A549 (cell line): Measurements from ENCODE around the gene ACKR2. TPM values are rescaled to one million over a fixed set of nuclear protein-coding genes. Genes with fewer than 3 reads are reported as not detected.

Source experiments
- ATAC-seq, 2 experiments: fragments of 200-7000 bp in 1 of 2; fragments of >200 bp in 1 of 2; cut with Nextera tagmentation in 1 of 2; cut with Tn5 transposase in 1 of 2; 3 replicates each; pipeline versions ENCODE4 v1.8.0 to v1.9.1; 2018 to 2020; ENCODE audit warnings: mild to moderate bottlenecking in 1 of 2, moderate library complexity in 1 of 2
- CTCF ChIA-PET: fragments of 300-600 bp; sonication (Branson Sonifier 250); formaldehyde crosslinking; extraction: SDS; loops from one replicate; lab custom pipeline; 2021; ENCODE audit warnings: antibody characterized with exemption, inconsistent platforms; lab: Yijun Ruan, JAX
- POLR2A ChIA-PET: fragments of 350-600 bp; formaldehyde crosslinking; extraction: SDS; loops from one replicate; lab custom pipeline; 2021; ENCODE audit warnings: antibody characterized with exemption, inconsistent platforms; lab: Yijun Ruan, JAX
- DNase-seq, 2 experiments: peaks; one replicate each; pipeline versions ENCODE4 v3.0.0 to v3.0.0-alpha.2; 2011 to 2016; ENCODE audit warnings: low read depth in 1 of 2, low spot score in 1 of 2
- FAIRE-seq: peaks from 2 replicates; lab custom pipeline; 2011; peaks lifted over from hg19 to GRCh38; lab: Jason Lieb, UNC
- H3K27ac ChIP-seq, 2 experiments: fragments of >200 bp; sonication (Bioruptor Twin); formaldehyde crosslinking; 3 replicates each; pipeline ENCODE4 v1.5.1; 2016 to 2017
- H3K4me1 ChIP-seq: fragments of >200 bp; sonication (Bioruptor Twin); formaldehyde crosslinking; 3 replicates; pipeline ENCODE4 v1.6.1; 2016
- H3K4me2 ChIP-seq: fragments of >200 bp; sonication (Bioruptor Twin); formaldehyde crosslinking; 3 replicates; pipeline ENCODE4 v1.6.1; 2016
- H3K4me3 ChIP-seq: fragments of >200 bp; sonication (Bioruptor Twin); formaldehyde crosslinking; 3 replicates; pipeline ENCODE4 v1.5.1; 2016
- H3K9me3 ChIP-seq: fragments of >200 bp; sonication (Bioruptor Twin); formaldehyde crosslinking; 3 replicates; pipeline ENCODE4 v1.6.1; 2016
- ATOH8 ChIP-seq: fragments of 250-450 bp; sonication (Bioruptor Pico); IDR thresholded peaks from 2 replicates; pipeline ENCODE4 v1.5.0; 2020; ENCODE audit warnings: low read depth, mild to moderate bottlenecking, moderate library complexity
- CTCF ChIP-seq: fragments of >200 bp; sonication (Bioruptor Twin); formaldehyde crosslinking; IDR thresholded peaks from 3 replicates; pipeline ENCODE4 v1.5.1; 2016
- E2F6 ChIP-seq: IDR thresholded peaks from 2 replicates; pipeline ENCODE4 v1.6.1; 2012; ENCODE audit warnings: low read depth, borderline replicate concordance
- HOXB13 ChIP-seq: fragments of 250-450 bp; sonication (Bioruptor Pico); IDR thresholded peaks from 2 replicates; pipeline ENCODE4 v1.5.0; 2020; ENCODE audit warnings: low read depth, mild to moderate bottlenecking, moderate library complexity
- JUNB ChIP-seq: fragments of >200 bp; sonication (Bioruptor Twin); formaldehyde crosslinking; IDR thresholded peaks from 2 replicates; pipeline ENCODE4 v1.6.1; 2016
- MYC ChIP-seq: IDR thresholded peaks from 2 replicates; pipeline ENCODE4 v1.6.1; 2012; ENCODE audit warnings: mild to moderate bottlenecking, inconsistent platforms, low read length, improper control_type of control experiment, borderline replicate concordance
- NPAS2 ChIP-seq: fragments of 250-450 bp; sonication (Bioruptor Pico); IDR thresholded peaks from 2 replicates; pipeline ENCODE4 v1.8.0; 2022; ENCODE audit warnings: mild to moderate bottlenecking, moderate library complexity, borderline replicate concordance
- PBX3 ChIP-seq: IDR thresholded peaks from 2 replicates; pipeline ENCODE4 v1.6.1; 2012
- PHF8 ChIP-seq: fragments of 200-600 bp; sonication (generic); IDR thresholded peaks from 2 replicates; pipeline ENCODE4 v1.6.1; 2016; ENCODE audit warnings: low read depth, mild to moderate bottlenecking, antibody characterized with exemption, moderate library complexity, borderline replicate concordance
- POLR2AphosphoS2 ChIP-seq: conservative IDR thresholded peaks from 2 replicates; pipeline ENCODE4 v1.6.1; 2012; ENCODE audit warnings: low read length, improper control_type of control experiment, inconsistent platforms
- RAD21 ChIP-seq, 2 experiments: fragments of >200 bp in 1 of 2; sonication (Bioruptor Twin) in 1 of 2; formaldehyde crosslinking in 1 of 2; IDR thresholded peaks in 1 of 2; conservative IDR thresholded peaks in 1 of 2; 2 replicates in 1 of 2; 3 replicates in 1 of 2; pipeline ENCODE4 v1.6.1; 2012 to 2018; ENCODE audit warnings: inconsistent platforms in 1 of 2
- REST ChIP-seq: fragments of 200-600 bp; sonication (generic); IDR thresholded peaks from 2 replicates; pipeline ENCODE4 v1.6.1; 2016; ENCODE audit warnings: antibody characterized with exemption, mild to moderate bottlenecking, moderate library complexity
- SREBF2 ChIP-seq: fragments of 450-650 bp; IDR thresholded peaks from 2 replicates; pipeline ENCODE4 v1.6.1; 2014; ENCODE audit warnings: mild to moderate bottlenecking, moderate library complexity
- whole genome bisulfite sequencing: methylation state at CpG from one replicate; pipeline ENCODE4 v1.1.6; 2017; ENCODE audit errors: missing lambda C conversion rate; 5-methylcytosine and 5-hydroxymethylcytosine counted together
- polyA plus RNA-seq, 4 experiments: library from polyadenylated mRNA; depleted of rRNA in 3 of 4; stranded (reverse); fragments of >200 nt; fragmentation: RNase III in 1 of 4; extraction: RNeasy Plus Mini Kit Qiagen cat#74134 plus additional on column Dnase treatment in 1 of 4; gene quantifications; 2 replicates in 3 of 4; 3 replicates in 1 of 4; pipeline ENCODE4 v1.2.3, GENCODE V29; 2011 to 2017

ACKR2 gene
- polyA plus RNA-seq, 2 of the 4 experiments (the other 2 are of a cell fraction): 0.06 TPM; not detected in 1

GRCh38 chr3:42892807-42893206, 83.6 kb downstream of the ACKR2 start:
- 0% methylated on average over 1 of the region's 1 CpG for WGBS
- CTCF ChIA-PET: no interaction called here

GRCh38 chr3:42894698-42895579, 85.7 kb downstream of the ACKR2 start:
- Histone ChIP-seq H3K4me3 (no peak overlapping the region), H3K4me1 (no peaks in the 10 kb centered on the region), H3K4me2 (no peak overlapping the region), H3K9me3 (no peaks in the 10 kb centered on the region), H3K27ac (no peak overlapping the region)
- 21% methylated on average over 3 of the region's 3 CpGs for whole genome bisulfite sequencing
- TF ChIP-seq E2F6: no peak
- TF ChIP-seq POLR2AphosphoS2: no peak
- no peak for TF ChIP-seq PHF8
- no peak for TF ChIP-seq RAD21 (conservative IDR thresholded peaks at IDR 0.05 in 1 of 2, IDR thresholded peaks at IDR 0.05 in 1 of 2)
- TF ChIP-seq MYC: no peak
- no peak for TF ChIP-seq REST
- no peak for TF ChIP-seq PBX3
- no peak for DNase-seq
- FAIRE-seq: no peak
- POLR2A ChIA-PET: no interaction called here
- ATAC-seq: no peak
- CTCF ChIA-PET: interaction anchor here (0.6 to 1.3 kb wide), 2 partner anchors 14 to 1982 kb away, joined by 3 to 6 read pairs; no protein-coding TSS in a partner anchor

More at GRCh38 chr3:42892807-42893206, 83.6 kb downstream of the ACKR2 start:
- Histone ChIP-seq H3K4me1 (no peaks in the 10 kb centered on the region), H3K4me2 (no peak overlapping the region), H3K9me3 (no peaks in the 10 kb centered on the region), H3K27ac (no peak overlapping the region), H3K4me3 (no peak overlapping the region)
- FAIRE-seq: no peak
- ATAC-seq: no peak
- TF ChIP-seq ATOH8 (CRISPR knock-in tag) (no peak), JUNB (no peak), SREBF2 (no peak), CTCF (no peak), HOXB13 (no peak), NPAS2 (CRISPR knock-in tag) (no peak)
- no peak for DNase-seq
- POLR2A ChIA-PET: no interaction called here
